ENCODE measurements around the gene PPIB. TPM values are rescaled to one million over a fixed set of nuclear protein-coding genes. Genes with fewer than 3 reads are reported as not detected.

PPIB gene
- total and polyA plus RNA-seq, 4 donors, result 379 to 768 (median 632) TPM

DNA sequence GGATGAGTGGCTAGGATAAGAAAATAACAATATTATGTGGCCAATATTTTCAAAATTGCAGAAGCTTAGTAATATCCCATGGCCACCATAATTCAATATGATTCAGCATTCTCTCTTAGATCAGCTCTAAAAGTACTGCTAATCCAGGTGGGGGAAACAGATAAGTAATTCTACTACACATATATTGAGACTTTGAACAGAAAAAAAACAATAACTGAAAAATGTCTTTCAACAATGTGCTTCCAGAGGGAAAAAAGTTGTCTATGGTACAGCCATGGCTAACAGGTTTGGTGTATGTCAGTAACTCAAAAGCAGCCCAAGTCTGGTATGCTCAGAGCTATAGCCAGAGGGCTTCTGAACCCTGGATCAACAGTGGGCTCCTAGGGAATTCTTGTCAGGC, 42.4 kb upstream of the PPIB start:
- H3K36me3 ChIP-seq (ENCODE audit: control insufficient read depth in 4 of 4, insufficient read depth in 3 of 4, low read depth in 1 of 4, low read length in 3 of 4), result peaks cover 0 to 16% (median 6%) of the 10 kb centered on the region in 4 donors
- no peak overlapping the region for H3K9ac ChIP-seq (ENCODE audit: low read depth in 1 of 2, low read length in 2 of 2)
- DNase-seq (ENCODE audit: low spot score), result no peak
- no peak overlapping the region for H3K4me3 ChIP-seq (ENCODE audit: low read depth in 1 of 3, low read length in 3 of 3)
- no peak overlapping the region for H3K27ac ChIP-seq (ENCODE audit: low read depth in 1 of 2, low read length in 2 of 2)
- H3K4me1 ChIP-seq (ENCODE audit: control insufficient read depth in 4 of 4, insufficient read depth in 4 of 4, low read length in 3 of 4), result no peaks in the 10 kb centered on the region
- no peaks in the 10 kb centered on the region for H3K9me3 ChIP-seq (ENCODE audit: control insufficient read depth in 4 of 4, low read length in 3 of 4)
- no peaks in the 10 kb centered on the region for H3K27me3 ChIP-seq (ENCODE audit: control insufficient read depth in 4 of 4, insufficient read depth in 4 of 4, low read length in 3 of 4)
- TF ChIP-seq, protein P1, sequence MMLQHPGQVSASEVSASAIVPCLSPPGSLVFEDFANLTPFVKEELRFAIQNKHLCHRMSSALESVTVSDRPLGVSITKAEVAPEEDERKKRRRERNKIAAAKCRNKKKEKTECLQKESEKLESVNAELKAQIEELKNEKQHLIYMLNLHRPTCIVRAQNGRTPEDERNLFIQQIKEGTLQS (IDR thresholded peaks at IDR 0.05), result no peak
- TF ChIP-seq FOXA2 (IDR thresholded peaks at IDR 0.05) (no peak), TAF1 (conservative IDR thresholded peaks at IDR 0.05) (no peak), RAD21 (IDR thresholded peaks at IDR 0.05) (no peak), RXRA (IDR thresholded peaks at IDR 0.05) (no peak), EGR1 (IDR thresholded peaks at IDR 0.05; ENCODE audit: low read depth in 2 of 2) (no peak), HNF4G (IDR thresholded peaks at IDR 0.05) (no peak)
- TF ChIP-seq, protein P2, sequence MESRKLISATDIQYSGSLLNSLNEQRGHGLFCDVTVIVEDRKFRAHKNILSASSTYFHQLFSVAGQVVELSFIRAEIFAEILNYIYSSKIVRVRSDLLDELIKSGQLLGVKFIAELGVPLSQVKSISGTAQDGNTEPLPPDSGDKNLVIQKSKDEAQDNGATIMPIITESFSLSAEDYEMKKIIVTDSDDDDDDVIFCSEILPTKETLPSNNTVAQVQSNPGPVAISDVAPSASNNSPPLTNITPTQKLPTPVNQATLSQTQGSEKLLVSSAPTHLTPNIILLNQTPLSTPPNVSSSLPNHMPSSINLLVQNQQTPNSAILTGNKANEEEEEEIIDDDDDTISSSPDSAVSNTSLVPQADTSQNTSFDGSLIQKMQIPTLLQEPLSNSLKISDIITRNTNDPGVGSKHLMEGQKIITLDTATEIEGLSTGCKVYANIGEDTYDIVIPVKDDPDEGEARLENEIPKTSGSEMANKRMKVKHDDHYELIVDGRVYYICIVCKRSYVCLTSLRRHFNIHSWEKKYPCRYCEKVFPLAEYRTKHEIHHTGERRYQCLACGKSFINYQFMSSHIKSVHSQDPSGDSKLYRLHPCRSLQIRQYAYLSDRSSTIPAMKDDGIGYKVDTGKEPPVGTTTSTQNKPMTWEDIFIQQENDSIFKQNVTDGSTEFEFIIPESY (IDR thresholded peaks at IDR 0.05), result no peak
- TF ChIP-seq, protein P3, sequence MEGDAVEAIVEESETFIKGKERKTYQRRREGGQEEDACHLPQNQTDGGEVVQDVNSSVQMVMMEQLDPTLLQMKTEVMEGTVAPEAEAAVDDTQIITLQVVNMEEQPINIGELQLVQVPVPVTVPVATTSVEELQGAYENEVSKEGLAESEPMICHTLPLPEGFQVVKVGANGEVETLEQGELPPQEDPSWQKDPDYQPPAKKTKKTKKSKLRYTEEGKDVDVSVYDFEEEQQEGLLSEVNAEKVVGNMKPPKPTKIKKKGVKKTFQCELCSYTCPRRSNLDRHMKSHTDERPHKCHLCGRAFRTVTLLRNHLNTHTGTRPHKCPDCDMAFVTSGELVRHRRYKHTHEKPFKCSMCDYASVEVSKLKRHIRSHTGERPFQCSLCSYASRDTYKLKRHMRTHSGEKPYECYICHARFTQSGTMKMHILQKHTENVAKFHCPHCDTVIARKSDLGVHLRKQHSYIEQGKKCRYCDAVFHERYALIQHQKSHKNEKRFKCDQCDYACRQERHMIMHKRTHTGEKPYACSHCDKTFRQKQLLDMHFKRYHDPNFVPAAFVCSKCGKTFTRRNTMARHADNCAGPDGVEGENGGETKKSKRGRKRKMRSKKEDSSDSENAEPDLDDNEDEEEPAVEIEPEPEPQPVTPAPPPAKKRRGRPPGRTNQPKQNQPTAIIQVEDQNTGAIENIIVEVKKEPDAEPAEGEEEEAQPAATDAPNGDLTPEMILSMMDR (IDR thresholded peaks at IDR 0.05; ENCODE audit: low read depth, low read length, missing input control), result no peak
- TF ChIP-seq, protein P4, sequence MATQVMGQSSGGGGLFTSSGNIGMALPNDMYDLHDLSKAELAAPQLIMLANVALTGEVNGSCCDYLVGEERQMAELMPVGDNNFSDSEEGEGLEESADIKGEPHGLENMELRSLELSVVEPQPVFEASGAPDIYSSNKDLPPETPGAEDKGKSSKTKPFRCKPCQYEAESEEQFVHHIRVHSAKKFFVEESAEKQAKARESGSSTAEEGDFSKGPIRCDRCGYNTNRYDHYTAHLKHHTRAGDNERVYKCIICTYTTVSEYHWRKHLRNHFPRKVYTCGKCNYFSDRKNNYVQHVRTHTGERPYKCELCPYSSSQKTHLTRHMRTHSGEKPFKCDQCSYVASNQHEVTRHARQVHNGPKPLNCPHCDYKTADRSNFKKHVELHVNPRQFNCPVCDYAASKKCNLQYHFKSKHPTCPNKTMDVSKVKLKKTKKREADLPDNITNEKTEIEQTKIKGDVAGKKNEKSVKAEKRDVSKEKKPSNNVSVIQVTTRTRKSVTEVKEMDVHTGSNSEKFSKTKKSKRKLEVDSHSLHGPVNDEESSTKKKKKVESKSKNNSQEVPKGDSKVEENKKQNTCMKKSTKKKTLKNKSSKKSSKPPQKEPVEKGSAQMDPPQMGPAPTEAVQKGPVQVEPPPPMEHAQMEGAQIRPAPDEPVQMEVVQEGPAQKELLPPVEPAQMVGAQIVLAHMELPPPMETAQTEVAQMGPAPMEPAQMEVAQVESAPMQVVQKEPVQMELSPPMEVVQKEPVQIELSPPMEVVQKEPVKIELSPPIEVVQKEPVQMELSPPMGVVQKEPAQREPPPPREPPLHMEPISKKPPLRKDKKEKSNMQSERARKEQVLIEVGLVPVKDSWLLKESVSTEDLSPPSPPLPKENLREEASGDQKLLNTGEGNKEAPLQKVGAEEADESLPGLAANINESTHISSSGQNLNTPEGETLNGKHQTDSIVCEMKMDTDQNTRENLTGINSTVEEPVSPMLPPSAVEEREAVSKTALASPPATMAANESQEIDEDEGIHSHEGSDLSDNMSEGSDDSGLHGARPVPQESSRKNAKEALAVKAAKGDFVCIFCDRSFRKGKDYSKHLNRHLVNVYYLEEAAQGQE (IDR thresholded peaks at IDR 0.05), result no peak

DNA sequence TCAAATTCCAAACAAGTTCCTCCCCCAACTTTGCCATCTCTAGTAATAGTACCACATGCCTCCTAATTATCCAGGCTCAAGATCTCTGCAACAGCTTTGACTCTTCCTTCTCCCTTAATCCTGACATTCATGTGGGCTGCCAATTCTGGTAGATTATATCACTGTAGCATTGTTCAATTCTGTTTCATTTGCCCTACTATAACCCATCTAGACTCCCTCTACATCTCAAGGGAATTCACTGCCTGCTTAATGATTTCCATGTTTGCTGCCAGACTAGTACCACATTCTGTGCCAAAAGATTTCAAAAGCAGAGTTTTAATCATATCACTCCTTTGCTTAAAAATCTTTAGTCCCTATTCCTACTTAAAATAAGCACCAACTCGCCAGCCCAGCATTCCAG, 34.6 kb upstream of the PPIB start:
- WGBS, result 94% methylated on average over 1 of the region's 1 CpG
- no peaks in the 10 kb centered on the region for H3K27me3 ChIP-seq (ENCODE audit: control insufficient read depth in 4 of 4, insufficient read depth in 4 of 4, low read length in 3 of 4)
- DNase-seq (ENCODE audit: low spot score), result no peak
- no peaks in the 10 kb centered on the region for H3K9me3 ChIP-seq (ENCODE audit: control insufficient read depth in 4 of 4, low read length in 3 of 4)
- H3K4me1 ChIP-seq (ENCODE audit: control insufficient read depth in 4 of 4, insufficient read depth in 4 of 4, low read length in 3 of 4), result no peaks in the 10 kb centered on the region
- no peak overlapping the region for H3K27ac ChIP-seq (ENCODE audit: low read depth in 1 of 2, low read length in 2 of 2)
- peaks cover 4 to 9% (median 6%) of the 10 kb centered on the region in 4 donors for H3K36me3 ChIP-seq (ENCODE audit: control insufficient read depth in 4 of 4, insufficient read depth in 3 of 4, low read depth in 1 of 4, low read length in 3 of 4)
- no peak overlapping the region for H3K9ac ChIP-seq (ENCODE audit: low read depth in 1 of 2, low read length in 2 of 2)
- no peak overlapping the region for H3K4me3 ChIP-seq (ENCODE audit: low read depth in 1 of 3, low read length in 3 of 3)
- TF ChIP-seq GABPA (IDR thresholded peaks at IDR 0.05 in 1 of 2, conservative IDR thresholded peaks at IDR 0.05 in 1 of 2) (no peak), FOXA1 (IDR thresholded peaks at IDR 0.05) (no peak), HNF4G (IDR thresholded peaks at IDR 0.05) (no peak), YY1 (IDR thresholded peaks at IDR 0.05) (no peak), TAF1 (conservative IDR thresholded peaks at IDR 0.05) (no peak), RXRA (IDR thresholded peaks at IDR 0.05) (no peak), JUND (IDR thresholded peaks at IDR 0.05) (no peak), FOXA2 (IDR thresholded peaks at IDR 0.05) (no peak), RAD21 (IDR thresholded peaks at IDR 0.05) (no peak)
- TF ChIP-seq, protein P2 (IDR thresholded peaks at IDR 0.05), result no peak
- TF ChIP-seq, protein P3 (IDR thresholded peaks at IDR 0.05; ENCODE audit: low read depth, low read length, missing input control), result no peak
- TF ChIP-seq, protein P5, sequence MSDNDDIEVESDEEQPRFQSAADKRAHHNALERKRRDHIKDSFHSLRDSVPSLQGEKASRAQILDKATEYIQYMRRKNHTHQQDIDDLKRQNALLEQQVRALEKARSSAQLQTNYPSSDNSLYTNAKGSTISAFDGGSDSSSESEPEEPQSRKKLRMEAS (IDR thresholded peaks at IDR 0.05), result no peak
- TF ChIP-seq, protein P1 (IDR thresholded peaks at IDR 0.05), result no peak
